Activated CD4-positive, CD25-positive, alpha-beta regulatory T cell treated with anti-CD3 and anti-CD28 coated beads, Interleukin-2, amount 50 U/mL, for 72 hours (primary cell): ENCODE results near the gene POLL.
A peak's percentile ranks its signal among the peaks of the same experiment; 100 is the strongest.
"Not testable (repeated sequence)": the region's sequence is repeated elsewhere in the genome, so short reads cannot be mapped to it uniquely, and the experiment has no call there.

Source experiments
- DNase-seq: peaks from one replicate; pipeline ENCODE4 v3.0.0; 2021

Gene POLL

DNA sequence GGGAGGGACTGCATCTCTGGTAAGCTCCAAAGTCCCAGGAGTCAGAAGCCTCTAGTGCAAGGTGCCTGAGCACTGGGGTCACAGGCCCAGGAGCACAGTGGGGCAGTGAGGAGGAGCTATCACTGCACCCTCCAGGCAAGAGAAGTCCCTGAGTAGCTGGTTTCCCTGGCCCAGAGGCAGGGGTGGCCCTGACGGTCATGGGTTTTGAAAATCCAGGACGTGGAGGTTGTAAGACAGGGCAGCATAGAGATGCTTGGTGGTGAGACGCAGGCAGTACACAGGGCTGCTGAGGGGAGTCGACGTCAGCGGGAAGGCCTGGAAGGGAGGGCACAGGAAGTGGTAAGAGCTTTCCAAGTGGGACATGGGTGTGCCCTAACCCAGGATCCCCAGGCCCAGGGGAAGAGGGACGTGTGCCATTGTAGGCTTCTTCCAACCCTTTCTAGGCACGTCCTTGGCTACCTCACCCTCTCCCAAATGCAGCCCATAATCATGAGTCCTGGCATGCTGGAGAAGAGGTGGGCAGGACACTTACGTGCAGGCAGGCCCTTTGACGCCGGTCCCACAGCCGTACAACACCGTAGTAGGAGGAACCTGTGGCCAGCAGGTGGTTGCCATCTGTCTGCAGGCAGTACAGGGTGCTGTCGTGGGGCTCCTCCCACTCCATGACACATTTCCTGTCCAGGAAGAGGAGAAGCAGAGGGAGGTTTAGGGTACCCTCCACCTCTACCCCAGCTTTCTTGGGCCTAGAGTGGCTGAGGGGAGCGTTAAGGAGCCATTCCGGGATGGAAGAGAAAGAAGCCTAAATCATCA is 23.2 kb upstream of the POLL start:
- DNase-seq, result no peak

DNA sequence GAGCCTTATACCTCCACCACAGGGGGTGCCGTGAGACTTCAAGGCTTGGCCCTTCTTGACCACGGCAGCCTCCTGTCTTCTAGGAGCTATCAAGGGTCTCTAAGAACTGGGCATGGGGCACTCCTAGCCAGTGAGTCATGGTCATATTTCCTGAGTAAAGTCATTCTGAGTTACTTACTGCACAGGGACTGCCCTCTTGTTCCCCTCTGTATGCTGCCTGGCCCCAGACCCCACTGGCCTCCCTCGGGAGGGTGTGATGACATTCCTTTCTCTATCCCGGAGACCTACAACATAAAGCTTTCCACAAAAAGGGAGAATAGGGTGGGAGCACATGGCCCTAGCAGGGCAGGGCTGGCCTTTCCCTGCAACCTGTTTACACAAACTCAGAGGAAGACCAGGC is 21.4 kb upstream of the POLL start:
- no peak for DNase-seq

GRCh38 chr10:101607124-101607523 is 19.1 kb upstream of the POLL start:
- no peak for DNase-seq

DNA sequence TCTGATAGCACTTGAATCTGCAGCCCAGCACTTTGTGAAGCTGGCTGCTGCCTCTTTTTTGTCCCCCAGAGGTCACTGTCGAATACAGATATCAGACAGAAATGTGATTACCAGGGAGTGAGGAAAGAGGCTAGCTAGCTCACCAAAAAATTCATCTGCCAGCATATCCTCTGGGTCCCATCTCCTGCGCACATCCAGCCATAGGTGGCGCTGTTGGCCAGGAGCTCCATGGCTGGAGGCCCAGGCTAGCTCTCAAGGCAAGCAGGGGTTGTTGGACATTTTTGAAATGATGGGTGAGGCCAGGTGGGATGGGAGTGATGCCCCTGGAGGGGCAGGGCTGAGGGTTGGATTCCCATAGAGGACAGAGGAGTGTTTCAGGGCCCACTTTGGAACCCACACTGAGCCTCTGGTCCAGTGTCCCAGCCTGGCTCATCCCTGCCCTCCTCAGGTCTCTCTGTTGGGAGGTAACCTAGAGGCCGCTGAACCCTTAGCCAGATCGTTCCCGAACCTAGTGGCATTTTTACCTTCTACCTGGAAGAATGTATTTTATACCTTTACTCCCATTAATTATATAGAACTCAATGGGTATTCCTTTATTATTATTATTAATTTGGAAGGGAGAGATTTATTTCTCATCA is 14.8 kb upstream of the POLL start:
- DNase-seq, result peak; percentile 74

DNA sequence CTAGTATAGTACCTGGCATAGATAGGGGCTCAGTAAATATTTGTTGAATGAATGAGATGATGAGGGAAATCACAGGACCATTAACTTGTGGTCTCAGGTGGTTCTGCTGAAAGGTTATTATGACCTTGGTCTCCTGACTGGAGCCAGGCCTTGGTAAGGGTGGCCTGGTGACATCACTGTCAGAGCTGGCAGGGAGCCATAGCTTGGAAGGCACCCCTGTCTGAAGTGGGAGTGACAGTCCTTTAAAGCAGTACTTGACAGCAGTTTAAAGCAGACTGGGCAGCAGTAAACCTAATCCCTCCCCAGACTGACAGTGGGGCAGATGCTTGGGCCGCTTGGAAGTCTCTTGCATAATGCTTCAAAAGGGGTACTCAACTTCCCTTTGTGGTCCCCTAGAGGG is 13.5 kb upstream of the POLL start:
- DNase-seq, result no peak

DNA sequence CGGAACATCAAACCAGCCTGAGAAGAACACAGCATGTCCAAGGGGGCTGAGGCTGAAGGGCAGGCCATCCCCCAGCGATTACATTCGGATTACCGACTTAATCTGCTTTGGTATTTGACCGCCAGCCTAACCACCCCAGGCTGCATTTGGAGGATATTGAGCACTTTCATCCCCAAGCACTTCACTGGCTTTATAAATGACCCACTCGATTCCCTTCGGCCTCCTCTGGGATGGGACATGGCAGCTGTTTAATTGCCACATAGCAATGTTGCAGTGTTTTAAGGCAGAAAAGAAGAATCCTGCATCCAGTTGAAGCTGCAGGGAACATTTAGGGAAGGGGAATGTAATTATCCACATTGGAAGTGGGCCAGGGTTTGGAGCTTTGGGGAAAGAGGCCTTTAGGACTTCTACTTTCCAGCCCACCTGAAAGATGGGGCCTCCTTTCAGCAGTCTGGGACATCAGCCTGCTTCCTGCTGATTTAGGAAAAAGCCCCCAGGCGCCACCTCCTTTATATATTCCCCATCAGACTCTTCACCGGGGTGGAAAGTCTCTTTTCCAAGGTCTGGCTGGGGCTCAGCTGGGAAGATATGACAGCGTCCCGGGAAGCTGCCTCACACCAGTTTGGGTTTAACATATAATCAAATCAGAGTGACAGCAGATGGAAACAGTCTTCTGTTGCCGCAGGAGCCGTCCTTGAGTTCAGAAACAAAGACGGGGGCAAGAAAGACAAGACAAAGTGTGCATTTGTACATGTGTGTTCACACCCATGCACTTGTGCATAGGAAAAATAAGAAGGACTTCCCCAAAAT is 9.2 kb upstream of the POLL start:
- DNase-seq, result no peak

GRCh38 chr10:101595591-101596433 is 7.8 kb upstream of the POLL start:
- DNase-seq, result no peak

- DNase-seq, result not testable (repeated sequence)
Observed at GRCh38 chr10:101593331-101593730, 5.3 kb upstream of the POLL start.

GRCh38 chr10:101588879-101589278 is 822 bp upstream of the POLL start:
- DNase-seq, result no peak

DNA sequence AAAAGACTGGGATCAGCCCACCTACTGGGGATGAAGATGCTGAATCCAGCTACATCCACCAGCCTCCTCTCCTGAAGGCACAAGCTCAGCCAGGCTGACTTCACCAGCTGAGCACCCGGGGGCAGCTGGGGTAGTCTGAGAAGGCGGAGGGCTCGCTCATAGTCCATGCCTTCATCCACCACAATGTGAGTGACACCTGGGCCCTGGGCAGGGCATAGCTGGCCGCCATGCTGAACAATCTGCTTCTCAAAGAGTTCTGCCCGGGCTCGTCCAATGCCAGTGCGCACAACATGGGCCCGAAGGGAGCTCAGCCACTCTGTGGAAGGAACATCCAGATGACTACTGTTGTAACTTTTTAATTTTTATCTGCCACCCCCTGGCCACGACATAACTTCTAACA is 2.2 kb downstream of the POLL start:
- no peak for DNase-seq

DNA sequence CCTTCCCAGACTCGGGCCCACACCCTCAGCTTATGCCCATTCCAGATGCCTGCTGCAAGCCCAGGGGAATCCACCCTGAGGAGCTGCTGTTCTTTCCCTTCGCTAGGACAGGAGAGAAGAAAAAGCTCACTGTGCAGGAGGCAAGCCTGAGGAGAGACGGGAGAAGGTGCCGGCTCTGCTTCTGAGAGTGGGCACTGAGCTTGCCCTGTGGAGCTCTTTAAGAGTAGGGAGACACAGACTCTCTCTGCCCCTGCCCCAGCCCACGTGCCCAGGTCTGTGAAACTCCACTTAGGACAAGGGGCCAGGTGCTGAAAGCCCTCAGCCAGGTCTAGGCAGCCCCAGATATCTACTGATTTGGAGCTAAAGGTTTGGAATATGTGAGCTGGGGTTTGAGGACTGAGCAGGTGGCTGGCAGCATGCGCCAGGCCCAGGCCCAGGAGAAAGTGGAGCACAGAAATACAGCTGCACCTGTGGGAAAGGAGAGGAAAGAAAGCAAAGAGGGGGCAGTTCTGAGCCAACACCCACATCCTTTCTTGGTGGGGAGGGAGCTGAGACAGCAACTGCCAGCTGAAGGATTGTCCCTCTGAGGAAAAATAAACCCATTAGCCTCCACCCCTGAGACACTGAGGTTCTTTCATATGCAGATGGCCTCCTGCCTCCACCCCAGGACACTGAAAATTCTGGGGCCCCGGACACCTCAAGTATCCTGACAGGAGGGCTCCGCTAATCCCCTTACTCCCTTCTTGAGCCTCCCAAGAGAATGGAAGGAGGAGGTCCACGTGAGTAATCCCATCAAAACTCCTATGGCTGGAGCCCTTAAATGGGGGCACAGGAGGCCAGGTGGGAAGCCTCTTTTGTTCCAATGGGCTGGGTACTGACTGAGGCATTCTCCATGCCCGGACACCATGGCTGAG is 7.3 kb downstream of the POLL start:
- no peak for DNase-seq

DNA sequence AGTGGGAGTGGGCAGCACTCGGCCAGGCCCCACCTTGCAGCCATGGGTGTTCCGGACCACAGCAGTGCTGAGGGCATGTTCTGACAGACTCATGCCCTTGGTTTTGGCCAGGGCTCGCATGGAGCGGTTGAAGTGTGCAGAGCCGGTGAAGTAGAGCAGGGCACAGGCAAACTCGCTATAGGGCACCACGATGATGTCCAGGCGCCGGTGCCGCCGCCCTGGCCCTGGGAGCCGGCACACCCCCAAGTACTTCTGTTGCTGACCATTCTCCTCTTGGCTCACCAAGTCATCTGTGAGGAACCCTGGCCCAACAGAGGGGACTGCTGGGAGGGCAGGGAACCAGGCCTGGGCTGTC is 8.6 kb downstream of the POLL start:
- no peak for DNase-seq

- DNase-seq, result no peak
Observed at GRCh38 chr10:101578803-101579515, 9.1 kb downstream of the POLL start.

GRCh38 chr10:101578192-101578591 is 9.9 kb downstream of the POLL start:
- DNase-seq, result no peak

DNA sequence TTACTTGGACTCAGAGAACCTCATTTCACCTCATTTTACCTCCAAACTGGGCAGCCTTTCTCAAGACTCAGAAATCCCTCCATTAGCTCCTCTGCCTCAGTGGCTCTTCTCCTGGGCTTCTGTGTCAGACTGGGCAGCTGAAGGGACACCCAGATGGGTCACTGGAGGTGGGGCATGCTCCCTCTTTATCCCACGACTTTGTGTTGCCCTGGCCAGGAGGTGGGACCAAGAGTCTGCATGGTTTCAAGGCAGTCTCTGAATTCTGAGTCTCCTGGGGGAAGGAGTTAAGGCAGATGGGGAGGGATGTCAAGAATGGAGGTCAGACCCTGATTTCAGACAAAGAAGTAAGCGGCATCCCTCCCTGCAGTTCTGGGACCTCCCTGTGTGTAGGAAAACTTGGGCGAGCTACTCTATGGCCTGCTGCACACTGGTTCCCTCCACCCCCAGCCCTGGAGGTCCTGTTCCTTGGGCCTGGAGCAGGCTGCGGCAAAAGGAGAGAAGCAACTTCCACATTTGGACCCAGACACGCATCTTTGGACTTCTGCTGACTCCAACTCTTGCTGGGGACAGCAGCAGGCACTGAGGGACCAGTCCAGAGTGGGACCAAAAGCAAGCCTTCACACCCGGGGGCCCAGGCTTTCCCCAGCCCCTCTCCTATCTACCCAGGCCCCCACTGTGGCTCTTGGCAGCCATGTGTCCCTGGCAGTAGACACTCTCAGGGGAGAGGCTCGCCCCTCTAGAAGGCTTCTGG is 10.8 kb downstream of the POLL start:
- DNase-seq, result no peak

GRCh38 chr10:101576211-101576863 is 11.7 kb downstream of the POLL start:
- DNase-seq, result no peak

DNA sequence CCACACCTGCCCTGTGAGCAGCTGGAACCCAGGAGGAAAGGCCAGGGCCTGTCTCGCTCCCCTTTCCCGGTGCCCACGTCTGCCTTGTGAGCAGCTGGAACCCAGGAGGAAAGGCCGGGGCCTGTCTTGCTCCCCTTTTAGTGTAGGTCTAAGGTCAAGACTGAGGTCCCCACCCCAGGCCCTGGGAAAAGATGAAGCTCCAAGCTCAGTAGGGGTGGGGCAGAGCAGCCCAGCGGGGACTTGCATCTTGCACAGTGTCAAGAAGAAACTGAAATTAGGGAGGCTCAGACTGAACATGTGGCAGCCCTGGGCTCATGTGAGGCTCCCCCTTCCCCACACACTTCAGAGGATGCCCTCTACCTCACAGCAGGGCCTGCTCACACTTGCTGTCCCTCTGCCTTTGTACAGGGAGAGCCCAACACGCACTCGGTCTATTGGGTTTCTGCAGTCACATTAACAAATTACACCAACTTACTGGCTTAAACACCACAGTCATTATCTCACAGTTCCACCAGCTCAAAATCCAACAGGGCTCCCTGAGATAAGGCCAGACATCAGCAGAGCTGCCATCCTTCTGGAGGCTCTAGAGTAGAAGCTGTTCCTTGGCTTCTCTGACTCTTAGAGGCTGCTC is 12.4 kb downstream of the POLL start:
- DNase-seq, result no peak

GRCh38 chr10:101575091-101575490 is 13.0 kb downstream of the POLL start:
- no peak for DNase-seq
